GM12878 (cell line): Measurements from ENCODE around the gene YY1. TPM values are rescaled to one million over a fixed set of nuclear protein-coding genes. Genes with fewer than 3 reads are reported as not detected.

ENCODE experiments used
- CREB1 ChIP-seq: IDR thresholded peaks from 2 replicates; pipeline ENCODE4 v1.6.1; 2012; ENCODE audit warnings: low read depth, mild to moderate bottlenecking, inconsistent platforms
- FOS ChIP-seq: IDR thresholded peaks from 3 replicates; pipeline ENCODE4 v1.6.1; 2011; ENCODE audit warnings: borderline replicate concordance; ENCODE audit not compliant: insufficient read length; ENCODE audit errors: extremely low read depth
- KAT2A ChIP-seq: conservative IDR thresholded peaks from 2 replicates; pipeline ENCODE4 v1.6.1; 2011; ENCODE audit warnings: low read depth, low read length; ENCODE audit not compliant: control insufficient read depth
- NBN ChIP-seq: fragments of 450-650 bp; IDR thresholded peaks from 2 replicates; pipeline ENCODE4 v1.6.1; 2016
- NFIC ChIP-seq: IDR thresholded peaks from 2 replicates; pipeline ENCODE4 v1.6.1; 2012; ENCODE audit warnings: low read depth, mild to moderate bottlenecking, inconsistent platforms, low read length, moderate library complexity
- NR2C2 ChIP-seq: IDR thresholded peaks from 2 replicates; pipeline ENCODE4 v1.6.1; 2011; ENCODE audit warnings: borderline replicate concordance, low read depth; ENCODE audit not compliant: control insufficient read depth, insufficient read length
- PAX8 ChIP-seq: fragments of 450-650 bp; IDR thresholded peaks from 2 replicates; pipeline ENCODE4 v1.6.1; 2017; ENCODE audit warnings: mild to moderate bottlenecking, moderate library complexity
- RCOR1 ChIP-seq: conservative IDR thresholded peaks from 2 replicates; pipeline ENCODE4 v1.6.1; 2012; ENCODE audit warnings: low read depth, low read length, improper control_type of control experiment
- SMC3 ChIP-seq: IDR thresholded peaks from 2 replicates; pipeline ENCODE4 v1.6.1; 2011; ENCODE audit warnings: low read length, improper control_type of control experiment, borderline replicate concordance
- STAT1 ChIP-seq: fragments of 450-650 bp; conservative IDR thresholded peaks from 2 replicates; pipeline ENCODE4 v1.6.1; 2014; ENCODE audit warnings: antibody characterized with exemption, mild to moderate bottlenecking
- ZNF24 ChIP-seq: fragments of 450-650 bp; IDR thresholded peaks from 2 replicates; pipeline ENCODE4 v1.6.1; 2017; ENCODE audit warnings: antibody characterized with exemption, mild to moderate bottlenecking
- ZSCAN29 ChIP-seq: fragments of 450-650 bp; IDR thresholded peaks from 2 replicates; pipeline ENCODE4 v1.6.1; 2017; ENCODE audit warnings: mild to moderate bottlenecking, moderate library complexity
- polyA plus RNA-seq, 11 experiments: library from polyadenylated mRNA; depleted of rRNA in 4 of 11; unstranded in 6 of 11; stranded (reverse) in 5 of 11; fragments of >200 nt; fragmentation: Nextera tagmentation in 4 of 11; fragmentation: Illumina TruSeq in 1 of 11; extraction: Ambion mirVana in 4 of 11; extraction: Trizol in 1 of 11; gene quantifications; 1 replicate in 1 of 11; 2 replicates in 10 of 11; pipeline versions ENCODE4 v1.2.1 to v1.2.3, GENCODE V29; 2011 to 2016; ENCODE audit warnings: inconsistent platforms in 2 of 11, missing spikeins in 2 of 11, low read depth in 1 of 11
- total RNA-seq, 4 experiments: library from RNA; depleted of rRNA in 3 of 4; stranded (reverse); fragments of >200 nt in 3 of 4; fragmentation: Illumina TruSeq in 1 of 4; extraction: Trizol in 1 of 4; gene quantifications; 2 replicates each; pipeline versions ENCODE4 v1.2.1 to v1.2.3, GENCODE V29; 2013 to 2021
- TF ChIP-seq, protein P1 (sequence below): fragments of 450-650 bp; IDR thresholded peaks from 2 replicates; pipeline ENCODE4 v1.6.1; 2018; ENCODE audit warnings: mild to moderate bottlenecking, low read depth, moderate library complexity; ENCODE audit not compliant: partially characterized antibody
- TF ChIP-seq, protein P2 (sequence below): IDR thresholded peaks from 2 replicates; pipeline ENCODE4 v1.6.1; 2011; ENCODE audit warnings: borderline replicate concordance, low read depth, mild to moderate bottlenecking, moderate library complexity, mixed read lengths, low read length; ENCODE audit not compliant: insufficient read depth; ENCODE audit errors: extremely low read length
- TF ChIP-seq, protein P3 (sequence below): fragments of 450-650 bp; IDR thresholded peaks from 2 replicates; pipeline ENCODE4 v1.6.1; 2016; ENCODE audit warnings: mild to moderate bottlenecking, moderate library complexity, borderline replicate concordance
- TF ChIP-seq, protein P4 (sequence below): fragments of 450-650 bp; IDR thresholded peaks from 2 replicates; pipeline ENCODE4 v1.6.1; 2017; ENCODE audit warnings: mild to moderate bottlenecking, low read depth, inconsistent platforms; ENCODE audit not compliant: poor library complexity, severe bottlenecking
- TF ChIP-seq, protein P5 (sequence below), 3 experiments: IDR thresholded peaks in 2 of 3; conservative IDR thresholded peaks in 1 of 3; 2 replicates each; pipeline ENCODE4 v1.5.1; 2011; ENCODE audit warnings: low read depth in 3 of 3, low read length in 3 of 3, mild to moderate bottlenecking in 3 of 3, control low read depth in 2 of 3, moderate library complexity in 2 of 3, inconsistent platforms in 1 of 3, mixed read lengths in 1 of 3; ENCODE audit not compliant: control insufficient read depth in 2 of 3, insufficient read depth in 1 of 3; ENCODE audit errors: extremely low read depth in 1 of 3

YY1 gene
- total and polyA plus RNA-seq, 10 of the 15 experiments (the other 5 are each of a cell fraction or from before 2014, with no cell fraction given) = 23.7 to 74.0 (median 39.9) TPM

DNA sequence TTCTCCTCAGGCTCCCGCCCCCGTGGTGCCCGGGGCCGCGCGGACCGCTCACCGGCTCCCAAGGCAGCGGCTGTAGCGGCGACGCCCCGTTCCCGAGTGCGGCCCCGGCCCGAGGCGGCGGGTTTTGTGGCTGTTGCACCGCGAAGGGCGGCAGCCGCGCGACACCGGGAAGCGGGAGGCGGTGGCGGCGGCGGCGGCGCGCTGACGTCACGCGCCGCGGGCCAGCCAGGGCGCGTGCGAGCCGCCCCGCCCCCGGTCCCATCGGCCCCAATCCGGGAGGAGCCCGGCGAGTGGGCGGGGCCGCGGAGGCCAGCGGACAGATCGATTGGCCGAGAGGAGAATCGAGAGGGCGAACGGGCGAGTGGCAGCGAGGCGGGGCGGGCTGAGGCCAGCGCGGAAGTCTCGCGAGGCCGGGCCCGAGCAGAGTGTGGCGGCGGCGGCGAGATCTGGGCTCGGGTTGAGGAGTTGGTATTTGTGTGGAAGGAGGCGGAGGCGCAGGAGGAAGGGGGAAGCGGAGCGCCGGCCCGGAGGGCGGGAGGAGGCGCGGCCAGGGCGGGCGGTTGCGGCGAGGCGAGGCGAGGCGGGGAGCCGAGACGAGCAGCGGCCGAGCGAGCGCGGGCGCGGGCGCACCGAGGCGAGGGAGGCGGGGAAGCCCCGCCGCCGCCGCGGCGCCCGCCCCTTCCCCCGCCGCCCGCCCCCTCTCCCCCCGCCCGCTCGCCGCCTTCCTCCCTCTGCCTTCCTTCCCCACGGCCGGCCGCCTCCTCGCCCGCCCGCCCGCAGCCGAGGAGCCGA lies at the start of gene YY1 (continued):
- TF ChIP-seq, protein P1, sequence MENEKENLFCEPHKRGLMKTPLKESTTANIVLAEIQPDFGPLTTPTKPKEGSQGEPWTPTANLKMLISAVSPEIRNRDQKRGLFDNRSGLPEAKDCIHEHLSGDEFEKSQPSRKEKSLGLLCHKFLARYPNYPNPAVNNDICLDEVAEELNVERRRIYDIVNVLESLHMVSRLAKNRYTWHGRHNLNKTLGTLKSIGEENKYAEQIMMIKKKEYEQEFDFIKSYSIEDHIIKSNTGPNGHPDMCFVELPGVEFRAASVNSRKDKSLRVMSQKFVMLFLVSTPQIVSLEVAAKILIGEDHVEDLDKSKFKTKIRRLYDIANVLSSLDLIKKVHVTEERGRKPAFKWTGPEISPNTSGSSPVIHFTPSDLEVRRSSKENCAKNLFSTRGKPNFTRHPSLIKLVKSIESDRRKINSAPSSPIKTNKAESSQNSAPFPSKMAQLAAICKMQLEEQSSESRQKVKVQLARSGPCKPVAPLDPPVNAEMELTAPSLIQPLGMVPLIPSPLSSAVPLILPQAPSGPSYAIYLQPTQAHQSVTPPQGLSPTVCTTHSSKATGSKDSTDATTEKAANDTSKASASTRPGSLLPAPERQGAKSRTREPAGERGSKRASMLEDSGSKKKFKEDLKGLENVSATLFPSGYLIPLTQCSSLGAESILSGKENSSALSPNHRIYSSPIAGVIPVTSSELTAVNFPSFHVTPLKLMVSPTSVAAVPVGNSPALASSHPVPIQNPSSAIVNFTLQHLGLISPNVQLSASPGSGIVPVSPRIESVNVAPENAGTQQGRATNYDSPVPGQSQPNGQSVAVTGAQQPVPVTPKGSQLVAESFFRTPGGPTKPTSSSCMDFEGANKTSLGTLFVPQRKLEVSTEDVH = no peak
- TF ChIP-seq, protein P2, sequence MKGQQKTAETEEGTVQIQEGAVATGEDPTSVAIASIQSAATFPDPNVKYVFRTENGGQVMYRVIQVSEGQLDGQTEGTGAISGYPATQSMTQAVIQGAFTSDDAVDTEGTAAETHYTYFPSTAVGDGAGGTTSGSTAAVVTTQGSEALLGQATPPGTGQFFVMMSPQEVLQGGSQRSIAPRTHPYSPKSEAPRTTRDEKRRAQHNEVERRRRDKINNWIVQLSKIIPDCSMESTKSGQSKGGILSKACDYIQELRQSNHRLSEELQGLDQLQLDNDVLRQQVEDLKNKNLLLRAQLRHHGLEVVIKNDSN = no peak
- TF ChIP-seq NBN (no peak), SMC3 (no peak), STAT1 (no peak), NFIC (no peak), FOS (peak; percentile 5), PAX8 (no peak), CREB1 (peak; percentile 70), ZNF24 (no peak), ZSCAN29 (no peak), KAT2A (no peak), RCOR1 (peak; percentile 90; the same call in 1 of the 2 replicates), NR2C2 (no peak)
- TF ChIP-seq, protein P3, sequence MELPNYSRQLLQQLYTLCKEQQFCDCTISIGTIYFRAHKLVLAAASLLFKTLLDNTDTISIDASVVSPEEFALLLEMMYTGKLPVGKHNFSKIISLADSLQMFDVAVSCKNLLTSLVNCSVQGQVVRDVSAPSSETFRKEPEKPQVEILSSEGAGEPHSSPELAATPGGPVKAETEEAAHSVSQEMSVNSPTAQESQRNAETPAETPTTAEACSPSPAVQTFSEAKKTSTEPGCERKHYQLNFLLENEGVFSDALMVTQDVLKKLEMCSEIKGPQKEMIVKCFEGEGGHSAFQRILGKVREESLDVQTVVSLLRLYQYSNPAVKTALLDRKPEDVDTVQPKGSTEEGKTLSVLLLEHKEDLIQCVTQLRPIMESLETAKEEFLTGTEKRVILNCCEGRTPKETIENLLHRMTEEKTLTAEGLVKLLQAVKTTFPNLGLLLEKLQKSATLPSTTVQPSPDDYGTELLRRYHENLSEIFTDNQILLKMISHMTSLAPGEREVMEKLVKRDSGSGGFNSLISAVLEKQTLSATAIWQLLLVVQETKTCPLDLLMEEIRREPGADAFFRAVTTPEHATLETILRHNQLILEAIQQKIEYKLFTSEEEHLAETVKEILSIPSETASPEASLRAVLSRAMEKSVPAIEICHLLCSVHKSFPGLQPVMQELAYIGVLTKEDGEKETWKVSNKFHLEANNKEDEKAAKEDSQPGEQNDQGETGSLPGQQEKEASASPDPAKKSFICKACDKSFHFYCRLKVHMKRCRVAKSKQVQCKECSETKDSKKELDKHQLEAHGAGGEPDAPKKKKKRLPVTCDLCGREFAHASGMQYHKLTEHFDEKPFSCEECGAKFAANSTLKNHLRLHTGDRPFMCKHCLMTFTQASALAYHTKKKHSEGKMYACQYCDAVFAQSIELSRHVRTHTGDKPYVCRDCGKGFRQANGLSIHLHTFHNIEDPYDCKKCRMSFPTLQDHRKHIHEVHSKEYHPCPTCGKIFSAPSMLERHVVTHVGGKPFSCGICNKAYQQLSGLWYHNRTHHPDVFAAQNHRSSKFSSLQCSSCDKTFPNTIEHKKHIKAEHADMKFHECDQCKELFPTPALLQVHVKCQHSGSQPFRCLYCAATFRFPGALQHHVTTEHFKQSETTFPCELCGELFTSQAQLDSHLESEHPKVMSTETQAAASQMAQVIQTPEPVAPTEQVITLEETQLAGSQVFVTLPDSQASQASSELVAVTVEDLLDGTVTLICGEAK = no peak
- TF ChIP-seq, protein P4, sequence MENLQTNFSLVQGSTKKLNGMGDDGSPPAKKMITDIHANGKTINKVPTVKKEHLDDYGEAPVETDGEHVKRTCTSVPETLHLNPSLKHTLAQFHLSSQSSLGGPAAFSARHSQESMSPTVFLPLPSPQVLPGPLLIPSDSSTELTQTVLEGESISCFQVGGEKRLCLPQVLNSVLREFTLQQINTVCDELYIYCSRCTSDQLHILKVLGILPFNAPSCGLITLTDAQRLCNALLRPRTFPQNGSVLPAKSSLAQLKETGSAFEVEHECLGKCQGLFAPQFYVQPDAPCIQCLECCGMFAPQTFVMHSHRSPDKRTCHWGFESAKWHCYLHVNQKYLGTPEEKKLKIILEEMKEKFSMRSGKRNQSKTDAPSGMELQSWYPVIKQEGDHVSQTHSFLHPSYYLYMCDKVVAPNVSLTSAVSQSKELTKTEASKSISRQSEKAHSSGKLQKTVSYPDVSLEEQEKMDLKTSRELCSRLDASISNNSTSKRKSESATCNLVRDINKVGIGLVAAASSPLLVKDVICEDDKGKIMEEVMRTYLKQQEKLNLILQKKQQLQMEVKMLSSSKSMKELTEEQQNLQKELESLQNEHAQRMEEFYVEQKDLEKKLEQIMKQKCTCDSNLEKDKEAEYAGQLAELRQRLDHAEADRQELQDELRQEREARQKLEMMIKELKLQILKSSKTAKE = no peak
- TF ChIP-seq, protein P5, sequence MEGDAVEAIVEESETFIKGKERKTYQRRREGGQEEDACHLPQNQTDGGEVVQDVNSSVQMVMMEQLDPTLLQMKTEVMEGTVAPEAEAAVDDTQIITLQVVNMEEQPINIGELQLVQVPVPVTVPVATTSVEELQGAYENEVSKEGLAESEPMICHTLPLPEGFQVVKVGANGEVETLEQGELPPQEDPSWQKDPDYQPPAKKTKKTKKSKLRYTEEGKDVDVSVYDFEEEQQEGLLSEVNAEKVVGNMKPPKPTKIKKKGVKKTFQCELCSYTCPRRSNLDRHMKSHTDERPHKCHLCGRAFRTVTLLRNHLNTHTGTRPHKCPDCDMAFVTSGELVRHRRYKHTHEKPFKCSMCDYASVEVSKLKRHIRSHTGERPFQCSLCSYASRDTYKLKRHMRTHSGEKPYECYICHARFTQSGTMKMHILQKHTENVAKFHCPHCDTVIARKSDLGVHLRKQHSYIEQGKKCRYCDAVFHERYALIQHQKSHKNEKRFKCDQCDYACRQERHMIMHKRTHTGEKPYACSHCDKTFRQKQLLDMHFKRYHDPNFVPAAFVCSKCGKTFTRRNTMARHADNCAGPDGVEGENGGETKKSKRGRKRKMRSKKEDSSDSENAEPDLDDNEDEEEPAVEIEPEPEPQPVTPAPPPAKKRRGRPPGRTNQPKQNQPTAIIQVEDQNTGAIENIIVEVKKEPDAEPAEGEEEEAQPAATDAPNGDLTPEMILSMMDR (IDR thresholded peaks at IDR 0.05 in 2 of 3, conservative IDR thresholded peaks at IDR 0.05 in 1 of 3; ENCODE audit: control insufficient read depth in 2 of 3, extremely low read depth in 1 of 3, insufficient read depth in 1 of 3, low read depth in 3 of 3, low read length in 3 of 3) = no peak
